Loucy (cell line): Measurements from ENCODE around the gene STK32C.

Source experiments
- EZH2phosphoT487 ChIP-seq: fragments of 200-600 bp; IDR thresholded peaks from 2 replicates; pipeline ENCODE4 v1.6.1; 2018; ENCODE audit warnings: antibody characterized with exemption, mild to moderate bottlenecking, moderate library complexity, borderline replicate concordance
- TF ChIP-seq, protein P1 (sequence below): fragments of 200-600 bp; sonication (generic); conservative IDR thresholded peaks from 2 replicates; pipeline ENCODE4 v1.5.1; 2014; ENCODE audit warnings: mild to moderate bottlenecking, antibody characterized with exemption, low read length

DNA sequence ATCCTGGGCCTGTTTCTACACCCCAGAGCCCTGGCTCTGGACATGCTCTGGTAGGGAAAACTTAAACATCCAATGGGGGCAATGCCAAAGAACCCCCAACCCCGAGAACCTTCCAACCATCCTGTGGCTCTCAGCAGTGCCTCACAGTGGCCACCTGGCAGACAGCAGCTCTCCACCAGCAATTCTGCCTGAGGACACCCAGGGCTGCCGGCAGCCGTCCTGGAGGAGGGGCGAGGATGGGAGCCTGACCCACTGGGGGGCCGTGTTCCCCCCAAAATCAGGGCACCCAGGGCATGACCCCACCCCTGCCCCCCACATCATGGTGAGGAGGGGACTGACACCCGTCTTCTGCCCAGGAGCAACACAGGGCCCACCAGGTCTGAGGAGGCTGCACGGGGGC is 88.3 kb downstream of the STK32C start:
- TF ChIP-seq, protein P1, sequence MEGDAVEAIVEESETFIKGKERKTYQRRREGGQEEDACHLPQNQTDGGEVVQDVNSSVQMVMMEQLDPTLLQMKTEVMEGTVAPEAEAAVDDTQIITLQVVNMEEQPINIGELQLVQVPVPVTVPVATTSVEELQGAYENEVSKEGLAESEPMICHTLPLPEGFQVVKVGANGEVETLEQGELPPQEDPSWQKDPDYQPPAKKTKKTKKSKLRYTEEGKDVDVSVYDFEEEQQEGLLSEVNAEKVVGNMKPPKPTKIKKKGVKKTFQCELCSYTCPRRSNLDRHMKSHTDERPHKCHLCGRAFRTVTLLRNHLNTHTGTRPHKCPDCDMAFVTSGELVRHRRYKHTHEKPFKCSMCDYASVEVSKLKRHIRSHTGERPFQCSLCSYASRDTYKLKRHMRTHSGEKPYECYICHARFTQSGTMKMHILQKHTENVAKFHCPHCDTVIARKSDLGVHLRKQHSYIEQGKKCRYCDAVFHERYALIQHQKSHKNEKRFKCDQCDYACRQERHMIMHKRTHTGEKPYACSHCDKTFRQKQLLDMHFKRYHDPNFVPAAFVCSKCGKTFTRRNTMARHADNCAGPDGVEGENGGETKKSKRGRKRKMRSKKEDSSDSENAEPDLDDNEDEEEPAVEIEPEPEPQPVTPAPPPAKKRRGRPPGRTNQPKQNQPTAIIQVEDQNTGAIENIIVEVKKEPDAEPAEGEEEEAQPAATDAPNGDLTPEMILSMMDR, result peak; percentile 34; the same call in 1 of the 2 replicates
- no peak for TF ChIP-seq EZH2phosphoT487
